HG02885 (cell line): ENCODE measurements around the gene MAD1L1.
"Not testable (repeated sequence)": the region's sequence is repeated elsewhere in the genome, so short reads cannot be mapped to it uniquely, and the experiment has no call there.

Experiments used
- ATAC-seq: cut with Tn5 transposase; IDR thresholded peaks from one replicate; pipeline ENCODE4 v1.9.1; 2021; ENCODE audit warnings: mild to moderate bottlenecking; ENCODE audit not compliant: unreplicated experiment, poor library complexity

MAD1L1 gene

DNA sequence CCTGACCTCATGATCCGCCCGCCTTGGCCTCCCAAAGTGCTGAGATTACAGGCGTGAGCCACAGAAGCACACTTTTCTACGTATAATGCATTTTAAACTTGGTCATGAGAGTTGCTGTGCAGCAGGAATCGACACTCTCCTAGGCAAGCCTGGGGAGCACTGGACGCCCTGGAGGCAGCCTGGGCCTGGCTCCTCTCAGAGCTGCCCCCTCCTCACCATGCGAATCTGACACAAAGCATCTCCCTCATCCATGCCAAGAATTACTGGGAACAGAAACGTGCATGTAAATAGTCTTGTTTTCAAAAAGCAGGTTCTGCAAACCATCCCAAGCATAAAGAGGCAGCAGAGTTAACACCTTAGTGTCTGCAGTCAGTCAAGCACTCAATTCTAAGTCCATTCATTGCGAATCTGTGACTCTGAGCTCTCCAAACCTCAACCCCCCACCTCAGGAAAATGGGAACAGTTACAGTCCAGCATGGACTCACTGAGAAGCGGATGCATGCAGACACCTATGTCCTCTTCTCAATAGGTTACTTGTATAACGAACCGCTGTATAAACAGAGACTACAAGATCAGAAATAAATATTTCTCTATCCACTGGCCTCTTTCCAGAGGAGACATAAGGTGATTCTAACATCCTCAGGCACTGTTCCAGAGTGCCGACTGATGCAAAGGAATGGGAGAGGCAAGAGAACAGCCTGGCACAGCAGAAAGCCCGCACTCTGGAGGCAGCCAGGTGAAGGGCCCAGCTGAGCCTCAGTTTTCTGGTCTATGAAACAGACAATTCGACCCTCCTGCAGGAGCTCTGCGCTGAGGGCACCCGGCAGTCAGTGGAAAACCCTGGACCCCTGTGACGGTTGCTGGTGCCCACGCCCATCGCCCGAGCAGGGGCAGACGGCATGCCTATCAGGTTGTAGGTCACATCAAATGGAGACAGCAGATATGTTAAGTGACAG, 68.9 kb downstream of the MAD1L1 start:
- ATAC-seq, result no peak

DNA sequence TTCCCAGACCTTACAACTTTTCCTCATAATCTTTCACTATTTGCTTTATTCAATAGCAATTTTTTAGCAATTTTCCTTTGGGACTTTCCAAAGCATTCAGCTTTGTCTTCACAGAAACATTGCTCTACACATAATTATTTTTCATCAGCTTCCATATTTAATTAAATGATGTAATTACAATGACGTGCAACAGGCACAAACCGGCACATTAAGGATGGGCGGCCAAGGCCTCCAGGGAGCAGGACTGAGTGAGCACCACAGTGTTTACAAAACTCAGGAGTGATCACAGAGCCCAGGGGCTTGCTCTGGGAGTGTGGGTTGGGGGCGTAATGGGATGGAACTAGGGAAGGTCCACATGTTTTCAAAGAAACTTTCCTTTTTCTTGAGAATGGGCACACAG, 69.8 kb downstream of the MAD1L1 start:
- no peak for ATAC-seq

DNA sequence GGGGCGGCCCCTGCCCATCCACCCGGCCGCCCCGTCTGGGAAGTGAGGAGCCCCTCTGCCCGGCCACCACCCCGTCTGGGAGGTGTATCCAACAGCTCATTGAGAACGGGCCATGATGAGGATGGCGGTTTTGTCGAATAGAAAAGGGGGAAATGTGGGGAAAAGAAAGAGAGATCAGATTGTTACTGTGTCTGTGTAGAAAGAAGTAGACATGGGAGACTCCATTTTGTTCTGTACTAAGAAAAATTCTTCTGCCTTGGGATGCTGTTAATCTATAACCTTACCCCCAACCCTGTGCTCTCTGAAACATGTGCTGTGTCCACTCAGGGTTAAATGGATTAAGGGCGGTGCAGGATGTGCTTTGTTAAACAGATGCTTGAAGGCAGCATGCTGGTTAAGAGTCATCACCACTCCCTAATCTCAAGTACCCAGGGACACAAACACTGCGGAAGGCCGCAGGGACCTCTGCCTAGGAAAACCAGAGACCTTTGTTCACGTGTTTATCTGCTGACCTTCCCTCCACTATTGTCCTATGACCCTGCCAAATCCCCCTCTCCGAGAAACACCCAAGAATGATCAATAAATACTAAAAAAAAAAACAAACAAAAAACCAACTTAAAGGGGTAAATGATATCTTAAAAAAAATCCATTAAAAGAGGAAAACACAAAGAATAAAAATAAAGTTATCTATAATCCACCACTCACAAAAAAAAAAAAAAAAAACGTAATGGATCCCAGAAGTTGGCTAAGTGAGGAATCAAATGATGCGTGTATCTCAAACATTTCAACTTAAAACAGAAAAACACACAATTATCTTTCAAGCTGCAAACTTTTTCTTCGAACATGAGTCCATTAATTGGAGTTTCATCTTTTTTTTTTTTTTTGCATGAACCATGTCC, 70.5 kb downstream of the MAD1L1 start:
- ATAC-seq, result not testable (repeated sequence)

DNA sequence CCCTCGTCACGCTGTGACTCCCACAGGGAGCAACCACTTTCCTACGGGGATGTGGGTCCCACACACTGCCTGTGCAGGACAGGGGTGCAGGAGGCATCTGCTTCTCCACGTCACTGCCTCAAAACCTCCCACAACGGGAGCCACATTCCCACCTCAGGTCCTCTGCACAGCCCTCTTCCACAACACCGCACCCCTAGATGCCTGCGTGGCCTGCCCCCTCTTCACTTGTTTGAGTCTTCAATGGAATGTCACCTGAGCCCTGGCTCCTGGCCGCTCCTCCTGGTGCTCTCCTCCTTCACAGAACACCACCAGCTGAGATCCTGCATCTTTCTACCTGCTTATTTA, 73.6 kb downstream of the MAD1L1 start:
- ATAC-seq, result no peak

DNA sequence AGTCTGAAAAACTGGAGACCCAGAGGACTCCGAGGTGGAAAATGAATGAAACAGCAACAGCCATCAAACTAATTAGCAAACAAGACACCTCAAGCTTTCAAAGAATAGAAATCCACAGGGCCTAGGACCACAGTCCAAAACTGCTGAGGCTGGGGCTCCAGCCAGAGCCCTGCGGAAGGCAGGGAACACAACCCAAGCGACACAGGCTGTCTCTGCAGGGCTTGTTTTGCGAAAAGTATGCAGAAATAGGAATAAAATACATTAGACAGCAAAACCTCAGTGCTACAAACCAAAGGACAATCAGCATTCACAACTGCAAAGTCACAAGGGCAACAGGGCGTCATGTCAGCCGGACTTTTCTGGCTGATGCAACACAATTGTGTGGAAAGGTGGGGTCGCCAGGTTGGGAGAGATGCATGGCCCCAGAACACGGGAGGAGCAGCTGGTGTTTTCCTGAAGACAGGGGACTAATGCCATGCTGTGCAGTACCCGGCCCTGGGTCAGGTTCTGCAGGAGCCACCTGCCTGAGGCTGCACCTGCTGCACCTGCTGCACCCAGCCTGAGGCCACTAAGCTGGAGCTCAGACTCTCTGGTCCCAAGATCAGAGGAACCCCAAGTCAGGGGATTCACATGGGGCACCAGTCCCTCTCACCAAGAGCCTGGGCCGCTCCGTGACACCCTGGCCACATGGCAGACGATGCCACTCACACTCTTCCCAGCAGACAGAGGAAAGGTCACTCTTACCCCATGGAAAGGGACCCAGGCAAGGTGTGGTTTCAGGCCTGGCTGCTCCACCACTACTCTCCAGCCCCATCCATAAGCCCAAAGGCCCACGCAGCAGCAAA, 74.2 kb downstream of the MAD1L1 start:
- no peak for ATAC-seq

DNA sequence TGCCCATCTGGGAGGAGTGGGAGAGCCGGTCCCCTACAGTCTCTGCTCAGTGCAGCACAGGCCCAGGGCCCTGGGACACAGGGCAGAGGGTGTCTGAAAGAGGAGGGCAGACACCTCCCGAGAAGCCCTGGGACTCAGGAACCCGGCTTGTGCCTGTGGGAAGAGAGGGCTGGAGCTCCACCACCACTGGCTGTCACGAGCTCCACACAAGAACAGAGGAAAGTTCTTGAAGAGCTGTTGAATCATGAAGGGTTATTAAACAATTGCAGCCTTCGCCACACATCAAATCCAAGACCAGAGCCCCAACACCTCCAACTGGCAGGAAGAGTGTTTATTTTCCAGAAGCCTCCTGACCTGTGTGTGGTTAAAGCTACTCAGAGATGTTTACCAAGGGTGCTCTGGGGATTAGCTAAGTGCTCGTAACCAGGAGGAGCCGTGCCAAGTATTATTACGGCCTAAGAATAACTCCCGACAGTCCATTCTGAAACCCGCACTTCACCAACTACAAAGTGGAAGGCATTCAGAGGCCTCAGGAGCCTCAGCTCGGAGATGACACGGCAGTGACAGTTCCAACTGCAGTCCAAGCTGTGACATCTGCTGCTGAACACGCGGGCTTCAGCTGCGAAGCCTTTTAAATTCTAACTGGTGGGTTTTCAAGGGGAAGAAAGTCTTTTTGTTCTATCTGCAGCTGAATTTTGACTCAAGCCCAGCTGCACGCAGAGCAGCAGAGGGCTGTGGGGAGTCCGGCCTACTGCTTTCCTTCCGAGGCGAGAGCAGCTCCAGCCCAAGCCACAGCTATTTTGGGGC, 75.1 kb downstream of the MAD1L1 start:
- no peak for ATAC-seq

DNA sequence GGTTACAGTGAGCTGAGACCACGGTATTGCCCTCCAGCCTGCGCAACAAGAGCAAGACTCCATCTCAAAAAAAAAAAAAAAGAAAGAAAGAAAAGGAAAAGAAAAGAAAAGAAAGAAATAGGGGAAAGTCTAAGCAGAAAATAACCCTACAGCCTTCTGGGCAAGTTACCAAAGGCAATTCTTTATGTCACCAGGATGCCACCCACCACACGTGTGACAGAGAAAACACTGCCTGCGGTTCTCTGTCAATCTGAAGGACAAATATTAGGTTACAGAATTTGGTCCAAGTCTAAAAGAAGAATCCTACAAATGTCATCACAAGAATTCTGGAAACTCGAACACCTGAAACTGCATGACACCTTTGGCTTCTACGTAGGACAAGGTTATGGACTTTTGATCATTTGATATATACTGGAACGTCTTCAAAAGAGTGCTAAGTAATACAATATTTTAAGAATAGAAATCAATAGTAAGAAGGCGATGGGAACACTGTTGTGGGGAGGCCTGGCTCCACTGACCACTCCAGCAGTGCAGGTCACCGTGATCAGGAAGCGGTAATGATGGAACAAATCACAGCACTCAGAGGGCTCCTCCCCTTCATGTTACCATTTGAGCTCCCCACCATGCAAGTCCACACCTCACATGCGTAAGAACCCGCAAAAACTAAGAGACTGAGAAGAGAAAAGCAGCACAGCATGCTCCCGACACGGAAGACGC, 75.8 kb downstream of the MAD1L1 start:
- no peak for ATAC-seq

DNA sequence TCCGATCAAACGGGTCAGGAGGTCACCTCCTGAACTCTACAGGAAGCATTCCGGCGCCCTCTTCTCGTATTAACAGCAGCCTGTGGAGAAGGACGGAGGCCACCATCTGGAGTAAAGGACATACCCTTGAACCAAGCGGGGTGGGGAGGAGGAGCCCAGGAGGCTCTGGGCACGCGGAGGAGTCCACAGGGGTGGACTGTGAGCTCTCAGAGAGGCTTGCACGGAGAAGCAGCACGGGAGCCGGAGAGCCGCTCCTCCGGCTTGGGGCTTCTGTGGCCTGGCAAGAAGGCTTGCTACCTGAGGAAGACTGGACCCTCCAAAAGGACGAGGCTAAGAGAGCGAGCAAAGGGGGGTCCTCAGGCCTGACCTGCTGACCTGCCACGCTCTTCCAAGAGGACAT, 77.9 kb downstream of the MAD1L1 start:
- no peak for ATAC-seq

DNA sequence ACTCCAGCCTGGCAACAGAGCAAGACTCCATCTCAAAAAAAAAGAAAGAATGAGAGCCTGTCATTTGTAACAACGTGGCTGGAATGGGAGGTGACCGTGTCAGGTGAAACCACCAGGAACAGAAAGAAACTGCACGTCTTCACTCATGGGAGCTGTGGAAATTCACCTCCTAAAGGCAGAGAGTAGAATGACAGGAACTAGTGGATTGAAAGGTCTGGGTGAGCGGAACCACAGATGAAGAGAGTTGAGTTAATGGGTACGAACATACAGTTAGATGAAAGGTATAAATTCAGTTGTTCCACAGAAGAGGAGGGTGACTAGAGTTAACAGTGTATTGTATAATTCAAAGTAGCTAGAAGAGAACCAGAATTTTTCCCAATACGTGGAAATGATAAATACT, 78.6 kb downstream of the MAD1L1 start:
- no peak for ATAC-seq

DNA sequence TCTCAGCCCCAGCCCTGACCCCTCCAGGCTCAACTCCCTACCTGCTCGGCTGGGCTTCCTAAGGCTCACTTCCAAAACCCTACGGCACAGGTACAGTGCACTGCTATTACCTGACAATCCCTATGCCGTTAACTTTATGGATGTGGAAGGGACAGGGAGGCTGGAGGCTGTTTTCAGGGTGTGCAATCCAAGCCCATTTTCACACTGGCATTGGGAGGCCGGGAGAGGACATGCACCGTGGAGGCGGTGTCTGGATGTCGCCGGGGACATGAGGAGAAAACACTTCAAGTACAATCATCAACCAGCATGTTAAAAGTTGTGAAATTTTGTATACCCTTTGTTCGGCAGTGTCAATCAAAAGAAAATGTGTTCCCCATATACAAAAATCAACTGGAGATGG, 80.1 kb downstream of the MAD1L1 start:
- no peak for ATAC-seq

DNA sequence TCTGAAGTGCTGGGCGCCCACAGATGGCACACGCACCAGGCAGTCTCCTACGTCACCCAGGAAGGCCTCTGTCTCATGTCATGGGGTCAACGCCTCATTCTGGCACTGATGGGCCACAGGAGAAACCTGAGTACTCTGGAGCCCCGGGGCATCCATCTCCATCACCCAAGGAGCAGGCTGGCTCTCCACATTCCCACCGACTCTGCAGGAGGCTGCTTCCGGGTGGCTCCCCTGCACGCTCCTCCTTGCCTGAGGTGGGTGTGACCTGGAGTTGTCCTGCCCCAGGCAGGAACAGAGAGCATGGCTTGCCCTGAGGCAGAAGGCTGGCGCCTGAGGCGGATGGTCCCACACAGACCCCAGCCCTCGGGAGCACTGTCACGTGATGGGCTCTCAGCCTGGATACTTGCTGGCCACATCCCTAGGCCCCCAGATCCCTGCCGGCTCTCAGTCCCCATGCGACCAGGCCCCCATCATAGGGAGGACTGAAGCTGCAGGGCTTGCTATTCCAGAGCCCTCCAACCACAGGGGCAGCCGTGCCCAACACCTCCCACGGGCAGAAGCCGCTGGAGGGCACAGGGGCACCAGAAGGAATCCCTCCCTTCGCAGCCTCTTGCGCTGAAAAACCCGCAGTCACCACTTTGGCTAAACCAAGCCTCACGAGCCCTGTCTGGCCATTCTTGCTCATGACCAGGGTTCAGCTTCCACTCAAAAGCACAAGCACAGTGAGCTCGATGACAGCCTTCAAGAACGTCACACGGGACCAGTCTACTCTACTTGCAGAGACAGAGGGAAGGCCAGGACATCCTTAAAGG, 80.7 kb downstream of the MAD1L1 start:
- ATAC-seq, result no peak

DNA sequence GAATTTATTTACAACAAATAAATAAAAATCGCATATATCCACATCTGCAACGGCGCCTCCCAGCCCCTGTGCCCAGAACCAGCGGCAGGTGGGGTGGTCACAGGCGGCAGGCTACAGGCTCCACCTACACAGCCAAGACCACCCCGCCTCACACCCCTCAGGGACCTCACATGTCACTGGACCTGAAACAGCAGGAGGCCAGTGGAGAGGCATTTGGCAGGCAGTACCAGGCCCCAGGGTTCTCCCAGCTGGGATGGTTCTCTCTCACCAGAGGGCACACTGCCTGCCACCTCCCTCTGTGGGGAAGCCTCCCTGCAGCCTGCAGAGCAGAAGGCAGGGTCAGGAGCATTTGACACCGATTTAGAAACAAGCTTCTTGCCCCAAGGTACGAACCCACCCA, 81.5 kb downstream of the MAD1L1 start:
- ATAC-seq, result no peak

DNA sequence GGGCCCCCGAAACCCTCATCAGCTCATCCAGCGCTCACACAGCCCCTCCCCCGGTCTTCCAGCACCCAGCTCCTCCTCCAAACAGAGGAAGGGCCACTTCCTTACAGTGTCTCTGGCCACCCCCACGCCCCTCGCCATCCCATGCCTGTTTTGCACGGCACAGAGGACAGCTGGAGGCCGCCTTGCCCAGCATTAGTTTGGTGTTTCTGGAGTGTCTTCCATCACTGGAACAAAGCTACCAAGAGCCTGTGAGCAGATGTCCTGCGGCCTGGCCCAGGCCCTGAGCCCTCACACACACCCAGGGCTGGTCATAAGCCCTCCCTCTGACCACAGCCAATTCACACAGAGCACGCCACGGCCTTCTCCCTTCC, 82.3 kb downstream of the MAD1L1 start:
- no peak for ATAC-seq

DNA sequence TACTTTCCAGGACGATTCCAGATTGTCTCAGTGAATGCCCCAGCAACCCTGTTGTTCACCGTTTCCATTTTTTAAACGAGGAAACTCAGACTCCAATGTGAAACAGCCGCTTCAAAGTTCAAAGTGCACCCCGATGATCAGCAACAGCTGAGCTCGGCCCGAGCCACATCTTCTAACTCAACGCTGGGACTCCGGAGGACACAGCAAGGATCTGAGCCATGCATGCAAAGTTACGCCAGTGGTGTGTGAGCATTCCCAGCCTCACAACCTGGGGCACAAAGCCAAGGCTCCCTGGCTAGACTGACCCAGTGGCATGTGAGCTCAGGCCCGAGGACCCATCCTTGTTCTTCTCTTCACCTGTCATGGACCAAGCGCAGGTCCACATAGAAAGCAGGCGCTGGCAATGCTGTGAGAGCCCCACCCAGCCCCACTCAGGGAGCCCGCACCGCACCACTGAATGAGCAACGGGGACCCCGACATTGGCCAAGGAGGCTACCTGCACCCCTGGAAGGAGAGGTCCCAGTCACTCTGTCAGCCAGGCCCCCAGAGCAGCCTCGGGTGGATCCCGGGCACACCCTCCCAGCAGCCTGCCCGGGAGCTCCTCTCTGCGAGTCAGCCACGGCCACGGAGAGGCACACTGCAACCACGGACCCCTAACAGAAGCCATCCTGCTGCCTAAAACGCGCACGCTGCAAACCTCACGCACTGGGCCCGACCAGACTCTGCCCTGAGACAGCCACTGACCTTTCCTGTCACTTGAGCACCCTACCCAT, 82.9 kb downstream of the MAD1L1 start:
- no peak for ATAC-seq

DNA sequence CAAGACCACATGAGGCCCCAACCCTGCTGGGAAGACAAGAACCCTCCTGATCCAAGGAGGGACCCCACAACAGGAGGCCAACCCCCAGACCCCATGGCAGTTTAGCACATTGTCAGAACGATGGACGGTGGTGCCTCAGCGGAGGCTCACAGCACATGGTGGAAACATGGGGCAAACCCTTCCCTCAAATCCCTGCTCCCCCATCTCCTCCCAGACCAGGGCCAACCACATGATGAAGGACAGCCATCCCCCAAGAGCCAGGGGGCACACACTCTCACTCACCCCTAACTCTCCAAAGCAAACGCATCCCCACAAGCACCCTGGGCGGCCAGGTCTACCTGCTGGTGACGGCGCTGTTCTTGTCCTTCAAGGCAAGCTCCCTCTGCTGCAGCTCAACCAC, 83.9 kb downstream of the MAD1L1 start:
- ATAC-seq, result no peak

DNA sequence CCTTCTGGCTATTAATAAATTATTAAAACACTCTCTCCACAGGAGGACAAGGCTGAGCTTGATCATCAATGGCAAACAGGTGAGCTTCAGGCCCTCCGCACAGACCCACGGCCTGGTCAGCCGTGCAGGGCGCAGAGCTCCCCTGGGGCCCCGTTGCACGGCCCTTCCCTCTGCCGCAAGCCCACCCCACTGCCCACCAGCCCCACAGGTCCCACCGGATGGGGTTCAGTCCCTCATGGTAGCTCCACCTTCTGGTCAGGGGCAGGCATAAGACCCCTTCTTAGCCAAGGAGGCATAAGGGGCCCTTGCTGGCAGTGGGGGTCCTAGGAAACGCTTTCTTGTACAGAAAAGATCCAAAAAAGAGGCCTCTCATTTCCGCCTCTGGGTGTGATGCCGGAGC, 84.6 kb downstream of the MAD1L1 start:
- ATAC-seq, result no peak

DNA sequence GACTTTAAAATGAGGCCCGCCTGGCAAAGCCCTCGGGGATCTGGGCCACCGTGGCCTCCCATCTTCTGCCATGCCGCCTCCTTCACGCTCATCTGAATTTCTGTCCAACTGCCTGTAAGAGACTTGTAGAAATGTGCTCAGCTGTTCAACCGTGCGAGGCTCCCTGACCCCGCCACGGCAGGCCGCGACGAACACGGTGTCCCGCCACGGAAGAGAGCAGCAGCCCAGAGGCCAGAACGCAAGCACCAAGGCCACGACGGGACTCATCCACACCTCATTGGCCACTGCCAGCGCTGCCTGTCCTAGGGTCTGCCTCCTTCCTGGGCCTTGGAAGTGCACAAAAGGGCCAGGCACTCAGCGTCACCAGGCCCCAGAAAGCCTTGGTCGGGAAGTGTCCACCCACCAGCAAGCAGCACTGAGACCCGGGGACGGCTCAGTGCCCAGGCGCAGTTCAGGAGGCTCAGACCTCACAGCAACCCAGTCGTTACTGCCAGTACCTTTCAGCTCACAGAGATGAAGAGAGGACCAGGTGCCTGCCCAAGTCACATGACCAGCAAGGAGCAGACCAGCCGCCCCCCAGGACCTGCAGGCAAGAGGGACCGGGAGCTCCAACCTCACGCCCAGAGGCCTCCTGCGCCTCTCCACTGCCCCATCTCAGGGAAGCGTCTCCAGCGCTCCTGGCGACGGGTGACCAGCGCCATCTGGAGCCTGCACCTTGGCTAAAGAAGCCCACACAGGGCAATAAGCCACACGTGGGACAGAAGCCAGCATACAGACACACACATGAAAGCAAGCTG, 85.9 kb downstream of the MAD1L1 start:
- ATAC-seq, result no peak
